IMR-90 (cell line): Measurements from ENCODE around the gene TBX1. TPM values are rescaled to one million over a fixed set of nuclear protein-coding genes. Genes with fewer than 3 reads are reported as not detected.

Experiments used
- ATAC-seq: fragments of 200-7000 bp; cut with Tn5 transposase; 2 replicates; pipeline ENCODE4 v1.9.1; 2020; ENCODE audit warnings: low read depth, mild to moderate bottlenecking, moderate library complexity
- BruUV-seq: library from RNA; stranded (reverse); fragments of 400-500 nt; replicated peaks from 2 replicates; lab custom pipeline; 2021; lab: Mats Ljungman, UMichigan
- CTCF ChIA-PET: fragments of 300-600 bp; formaldehyde crosslinking; extraction: SDS; loops from one replicate; lab custom pipeline; 2021; ENCODE audit warnings: antibody characterized with exemption; lab: Yijun Ruan, JAX
- POLR2A ChIA-PET: fragments of 300-600 bp; sonication (Branson Sonifier 250); formaldehyde crosslinking; loops from one replicate; lab custom pipeline; 2022; ENCODE audit warnings: antibody characterized with exemption; ENCODE audit not compliant: unreplicated experiment; lab: Charles Lee
- DNase-seq: peaks from one replicate; pipeline ENCODE4 v3.0.0; 2013
- H2AFZ ChIP-seq: replicated peaks from 2 replicates; pipeline ENCODE3; 2013; ENCODE audit warnings: low read length, mild to moderate bottlenecking; ENCODE audit not compliant: poor library complexity
- H2AK5ac ChIP-seq: 2 replicates; pipeline ENCODE4 v1.6.1; 2013; ENCODE audit warnings: low read depth, low read length, inconsistent platforms
- H2AK9ac ChIP-seq: replicated peaks from 2 replicates; pipeline ENCODE3; 2013; ENCODE audit warnings: mild to moderate bottlenecking, low read depth, low read length, moderate library complexity; ENCODE audit not compliant: poor library complexity
- H2BK120ac ChIP-seq: 2 replicates; pipeline ENCODE4 v1.6.1; 2013; ENCODE audit warnings: low read depth, low read length, inconsistent platforms
- H2BK15ac ChIP-seq: 3 replicates; pipeline ENCODE4 v1.6.1; 2013; ENCODE audit warnings: low read depth, low read length, inconsistent platforms
- H2BK20ac ChIP-seq: 2 replicates; pipeline ENCODE4 v1.6.1; 2013; ENCODE audit warnings: low read depth, mild to moderate bottlenecking, inconsistent platforms, low read length, moderate library complexity
- H2BK5ac ChIP-seq: 2 replicates; pipeline ENCODE4 v1.6.1; 2013; ENCODE audit warnings: mild to moderate bottlenecking, low read depth, low read length, inconsistent platforms; ENCODE audit not compliant: poor library complexity, severe bottlenecking
- H3K14ac ChIP-seq: replicated peaks from 2 replicates; pipeline ENCODE4 v1.6.1; 2013; ENCODE audit warnings: low read depth, low read length, inconsistent platforms
- H3K18ac ChIP-seq: 2 replicates; pipeline ENCODE4 v1.6.1; 2013; ENCODE audit warnings: low read depth, low read length, control low read depth
- H3K23ac ChIP-seq: 2 replicates; pipeline ENCODE4 v1.6.1; 2013; ENCODE audit warnings: low read depth, low read length, inconsistent platforms
- H3K27ac ChIP-seq: 2 replicates; pipeline ENCODE4 v1.5.1; 2013; ENCODE audit warnings: mild to moderate bottlenecking, control low read depth, low read length; ENCODE audit not compliant: insufficient read depth
- H3K27me3 ChIP-seq: 2 replicates; pipeline ENCODE4 v1.6.1; 2013; ENCODE audit warnings: low read length; ENCODE audit not compliant: control insufficient read depth, insufficient read depth
- H3K36me3 ChIP-seq: 2 replicates; pipeline ENCODE4 v1.6.1; 2013; ENCODE audit warnings: low read length, mixed read lengths; ENCODE audit not compliant: control insufficient read depth, insufficient read depth
- H3K4ac ChIP-seq: 2 replicates; pipeline ENCODE4 v1.6.1; 2013; ENCODE audit warnings: low read depth, low read length, inconsistent platforms
- H3K4me1 ChIP-seq: 2 replicates; pipeline ENCODE4 v1.6.1; 2013; ENCODE audit warnings: low read length, mixed read lengths; ENCODE audit not compliant: control insufficient read depth, insufficient read depth
- H3K4me2 ChIP-seq: 2 replicates; pipeline ENCODE4 v1.6.1; 2013; ENCODE audit warnings: low read depth, mild to moderate bottlenecking, control low read depth, low read length, moderate library complexity
- H3K4me3 ChIP-seq: 2 replicates; pipeline ENCODE4 v1.5.1; 2013; ENCODE audit warnings: low read depth, mild to moderate bottlenecking, control low read depth, low read length, moderate library complexity; ENCODE audit not compliant: insufficient read depth
- H3K56ac ChIP-seq: 2 replicates; pipeline ENCODE4 v1.6.1; 2013; ENCODE audit warnings: low read length, inconsistent platforms; ENCODE audit not compliant: insufficient read depth; ENCODE audit errors: extremely low read depth
- H3K79me1 ChIP-seq, 2 experiments: 2 replicates each; pipeline ENCODE4 v1.6.1; 2013; ENCODE audit warnings: low read length in 2 of 2, inconsistent platforms in 1 of 2, low read depth in 1 of 2
- H3K9ac ChIP-seq: 2 replicates; pipeline ENCODE4 v1.6.1; 2013; ENCODE audit warnings: low read depth, low read length, control low read depth
- H3K9me1 ChIP-seq: 2 replicates; pipeline ENCODE4 v1.6.1; 2013; ENCODE audit warnings: low read length, inconsistent platforms; ENCODE audit not compliant: insufficient read depth
- H3K9me3 ChIP-seq: 2 replicates; pipeline ENCODE4 v1.6.1; 2013; ENCODE audit warnings: low read length; ENCODE audit not compliant: control insufficient read depth, insufficient read depth
- H4K20me1 ChIP-seq: 2 replicates; pipeline ENCODE4 v1.6.1; 2013; ENCODE audit warnings: low read length, inconsistent platforms; ENCODE audit not compliant: insufficient read depth
- H4K5ac ChIP-seq: 2 replicates; pipeline ENCODE4 v1.6.1; 2013; ENCODE audit warnings: mild to moderate bottlenecking, low read depth, low read length, control low read depth
- H4K8ac ChIP-seq, 2 experiments: 2 replicates each; pipeline ENCODE4 v1.6.1; 2013; ENCODE audit warnings: low read depth in 2 of 2, low read length in 2 of 2, control low read depth in 1 of 2, inconsistent platforms in 1 of 2
- H4K91ac ChIP-seq: 2 replicates; pipeline ENCODE4 v1.6.1; 2013; ENCODE audit warnings: low read depth, low read length, inconsistent platforms; ENCODE audit not compliant: insufficient read depth
- BHLHE40 ChIP-seq: fragments of 150-350 bp; IDR thresholded peaks from 2 replicates; pipeline ENCODE4 v1.6.1; 2016; ENCODE audit warnings: mild to moderate bottlenecking, low read depth, low read length
- CEBPB ChIP-seq: IDR thresholded peaks from 2 replicates; pipeline ENCODE4 v1.6.1; 2012; ENCODE audit warnings: low read depth, low read length, improper control_type of control experiment
- CHD1 ChIP-seq: IDR thresholded peaks from 2 replicates; pipeline ENCODE4 v1.6.1; 2012; ENCODE audit warnings: low read depth, low read length, improper control_type of control experiment
- CTCF ChIP-seq: conservative IDR thresholded peaks from 2 replicates; pipeline ENCODE4 v1.5.1; 2012; ENCODE audit warnings: mild to moderate bottlenecking, low read depth, low read length, improper control_type of control experiment
- FOS ChIP-seq: fragments of 150-350 bp; IDR thresholded peaks from 2 replicates; pipeline ENCODE4 v1.6.1; 2016; ENCODE audit warnings: low read depth, low read length
- MAFK ChIP-seq: IDR thresholded peaks from 2 replicates; pipeline ENCODE4 v1.6.1; 2012; ENCODE audit warnings: low read depth, low read length, improper control_type of control experiment
- NFE2L2 ChIP-seq: fragments of 150-350 bp; IDR thresholded peaks from 2 replicates; pipeline ENCODE4 v1.6.1; 2016; ENCODE audit warnings: low read depth, mild to moderate bottlenecking, low read length
- POLR2A ChIP-seq: IDR thresholded peaks from 2 replicates; pipeline ENCODE4 v1.6.1; 2012; ENCODE audit warnings: mild to moderate bottlenecking, low read depth, low read length
- RAD21 ChIP-seq: IDR thresholded peaks from 2 replicates; pipeline ENCODE4 v1.6.1; 2012; ENCODE audit warnings: low read length, improper control_type of control experiment
- RCOR1 ChIP-seq: IDR thresholded peaks from 2 replicates; pipeline ENCODE4 v1.6.1; 2012; ENCODE audit warnings: mild to moderate bottlenecking, low read length, improper control_type of control experiment; ENCODE audit not compliant: insufficient replicate concordance
- RFX5 ChIP-seq: IDR thresholded peaks from 2 replicates; pipeline ENCODE4 v1.8.0; 2012; ENCODE audit warnings: low read depth, mild to moderate bottlenecking, low read length, moderate library complexity
- SMC3 ChIP-seq: fragments of 150-350 bp; IDR thresholded peaks from 2 replicates; pipeline ENCODE4 v1.6.1; 2016; ENCODE audit warnings: low read depth, mild to moderate bottlenecking, antibody characterized with exemption, low read length, moderate library complexity
- USF2 ChIP-seq: fragments of 150-350 bp; IDR thresholded peaks from 2 replicates; pipeline ENCODE4 v1.6.1; 2017; ENCODE audit warnings: mild to moderate bottlenecking, antibody characterized with exemption, low read length, low read depth
- WGBS, 2 experiments: methylation state at CpG; one replicate each; pipeline versions ENCODE4 v1.1.5 to v1.1.7; 2013; ENCODE audit warnings: missing lambda C conversion rate in 2 of 2; ENCODE audit not compliant: insufficient read length in 1 of 2; ENCODE audit errors: extremely low coverage in 2 of 2; 5-methylcytosine and 5-hydroxymethylcytosine counted together
- dilution Hi-C: fragments of 300-500 bp; cut with HindIII; formaldehyde crosslinking; loops from one replicate; pipeline ENCODE4 v1.14.3; 2018; ENCODE audit warnings: low sequenced_read_pairs; ENCODE audit not compliant: unreplicated experiment
- in situ Hi-C: fragments of 300-500 bp; cut with MboI; formaldehyde crosslinking; loops from 3 replicates; pipeline ENCODE4 v1.14.3; 2019; ENCODE audit warnings: low sequenced_read_pairs, inconsistent platforms, mixed read lengths
- intact Hi-C: fragments of 100-400 bp; cut with micrococcal nuclease; formaldehyde crosslinking; loops from 2 replicates; pipeline ENCODE4 v1.10.0; 2022
- polyA plus RNA-seq, 3 experiments: library from polyadenylated mRNA; depleted of rRNA; stranded (reverse); fragments of >200 nt; gene quantifications; 2 replicates each; pipeline ENCODE4 v1.2.3, GENCODE V29; 2012; ENCODE audit warnings: low replicate concordance in 1 of 3
- total RNA-seq: library from RNA; depleted of rRNA; stranded (reverse); fragments of >200 nt; gene quantifications from 2 replicates; pipeline ENCODE4 v1.2.3, GENCODE V29; 2012
- TF ChIP-seq, protein P1 (sequence below): fragments of 150-350 bp; IDR thresholded peaks from 2 replicates; pipeline ENCODE4 v1.6.1; 2016; ENCODE audit warnings: low read depth, mild to moderate bottlenecking, low read length, moderate library complexity, borderline replicate concordance

Gene TBX1
- total and polyA plus RNA-seq, 2 of the 4 experiments (the other 2 are of a cell fraction), result 0.03 TPM; not detected in 1

DNA sequence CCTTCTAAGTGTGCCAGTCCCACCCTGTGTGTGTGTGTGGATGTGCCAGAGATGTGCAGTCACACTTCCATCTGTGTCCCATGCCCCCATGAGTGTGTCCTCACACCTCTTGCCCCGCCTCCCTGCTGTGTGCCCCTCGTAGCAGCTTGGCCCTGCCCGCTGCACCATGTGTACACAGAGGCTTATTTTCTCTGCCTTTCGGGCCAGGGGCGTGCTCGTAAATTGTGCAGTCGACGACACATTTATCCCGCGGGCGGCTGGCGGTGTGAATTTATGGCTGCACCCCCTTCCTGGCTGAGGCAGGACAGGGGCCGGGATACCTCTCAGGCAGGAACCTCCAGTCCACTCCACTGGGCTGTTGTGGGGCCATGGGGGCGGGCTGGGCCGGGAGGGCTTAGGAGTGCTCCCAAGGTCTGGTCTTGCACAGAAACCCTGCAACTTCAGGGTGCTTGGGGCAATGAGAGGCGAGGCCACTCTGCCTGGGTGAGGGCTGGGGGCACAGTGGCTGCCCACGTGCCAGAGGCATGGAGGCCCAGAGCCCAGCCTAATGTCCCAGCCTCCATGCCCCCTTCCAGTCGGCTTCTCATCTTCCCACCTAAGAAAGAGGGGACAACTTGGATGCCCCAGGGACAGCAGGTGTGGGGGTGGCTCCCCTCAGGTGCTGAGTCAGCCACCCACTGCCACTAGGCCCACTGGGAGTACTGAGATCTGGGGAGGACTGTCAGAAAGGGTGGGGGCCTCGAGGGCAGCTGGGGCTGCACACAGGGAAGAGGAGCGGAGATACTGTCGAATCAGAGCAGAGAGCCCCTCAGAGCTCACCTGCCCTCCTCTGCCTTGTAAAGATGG is 24.7 kb upstream of the TBX1 start:
- Histone ChIP-seq H2BK5ac (no peak overlapping the region), H3K9me1 (no peaks in the 10 kb centered on the region), H2AK9ac (no peak overlapping the region), H3K36me3 (no peaks in the 10 kb centered on the region), H3K79me1 (no peaks in the 10 kb centered on the region), H3K4me2 (no peak overlapping the region), H2AK5ac (no peak overlapping the region), H2AFZ (no peak overlapping the region), H3K9ac (no peak overlapping the region), H3K27me3 (peaks cover 12% of the 10 kb centered on the region; the same call in 1 of the 2 replicates), H3K27ac (no peak overlapping the region), H4K20me1 (no peaks in the 10 kb centered on the region), H2BK20ac (no peak overlapping the region), H2BK15ac (no peak overlapping the region), H4K8ac (no peak overlapping the region), H3K23ac (no peak overlapping the region), H3K4ac (no peak overlapping the region), H4K91ac (no peak overlapping the region), H3K4me3 (no peak overlapping the region), H4K5ac (no peak overlapping the region), H3K18ac (no peak overlapping the region), H3K14ac (no peak overlapping the region), H3K9me3 (no peaks in the 10 kb centered on the region), H3K56ac (no peak overlapping the region), H3K4me1 (peaks cover 2% of the 10 kb centered on the region), H2BK120ac (no peak overlapping the region)
- ATAC-seq (no peak), DNase-seq (no peak)
- dilution Hi-C loops, result no loop called here
- in situ Hi-C loops, result no loop called here
- POLR2A ChIA-PET, result interaction anchor here (0.6 kb wide), 1 partner anchor 584 kb away, joined by 4 read pairs; the partner anchor contains the start of gene DGCR6L
- no TSS peak for BruUV-seq
- 74% methylated on average over 15 of the region's 21 CpGs; no CpG with 5 or more reads in 1 of the 2 experiments for WGBS, 2 experiments
- TF ChIP-seq CTCF (no peak), RFX5 (no peak), RCOR1 (no peak), SMC3 (no peak), BHLHE40 (no peak), CEBPB (no peak), RAD21 (no peak), CHD1 (no peak), NFE2L2 (no peak), FOS (no peak), MAFK (no peak), USF2 (no peak), POLR2A (no peak)
- TF ChIP-seq, protein P1, sequence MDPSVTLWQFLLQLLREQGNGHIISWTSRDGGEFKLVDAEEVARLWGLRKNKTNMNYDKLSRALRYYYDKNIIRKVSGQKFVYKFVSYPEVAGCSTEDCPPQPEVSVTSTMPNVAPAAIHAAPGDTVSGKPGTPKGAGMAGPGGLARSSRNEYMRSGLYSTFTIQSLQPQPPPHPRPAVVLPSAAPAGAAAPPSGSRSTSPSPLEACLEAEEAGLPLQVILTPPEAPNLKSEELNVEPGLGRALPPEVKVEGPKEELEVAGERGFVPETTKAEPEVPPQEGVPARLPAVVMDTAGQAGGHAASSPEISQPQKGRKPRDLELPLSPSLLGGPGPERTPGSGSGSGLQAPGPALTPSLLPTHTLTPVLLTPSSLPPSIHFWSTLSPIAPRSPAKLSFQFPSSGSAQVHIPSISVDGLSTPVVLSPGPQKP, result no peak
- intact Hi-C loops, result no loop called here
- CTCF ChIA-PET, result no interaction called here
